Epidermal melanocyte (primary cell): ENCODE results near the gene SLC24A4.

Experiments
- DNase-seq: peaks from one replicate; pipeline ENCODE4 v3.0.0; 2011; ENCODE audit warnings: low spot score; ENCODE audit not compliant: insufficient read length

SLC24A4 gene

GRCh38 chr14:92316937-92317336 lies 6.0 kb upstream of the SLC24A4 start:
- DNase-seq, result no peak

GRCh38 chr14:92317511-92317910 lies 5.5 kb upstream of the SLC24A4 start:
- no peak for DNase-seq

- DNase-seq, result no peak
Observed at GRCh38 chr14:92321701-92322100, 1.3 kb upstream of the SLC24A4 start.

- DNase-seq, result no peak
Observed at GRCh38 chr14:92322516-92322915, 449 bp upstream of the SLC24A4 start.

GRCh38 chr14:92323916-92324818 lies 1.2 kb downstream of the SLC24A4 start:
- no peak for DNase-seq

GRCh38 chr14:92325835-92326234 lies 2.9 kb downstream of the SLC24A4 start:
- DNase-seq, result no peak

GRCh38 chr14:92328664-92329255 lies 5.8 kb downstream of the SLC24A4 start:
- no peak for DNase-seq

- DNase-seq, result no peak
Observed at GRCh38 chr14:92334050-92334449, 11.1 kb downstream of the SLC24A4 start.

GRCh38 chr14:92336363-92336762 lies 13.4 kb downstream of the SLC24A4 start:
- no peak for DNase-seq

GRCh38 chr14:92339426-92339825 lies 16.5 kb downstream of the SLC24A4 start:
- DNase-seq, result no peak

GRCh38 chr14:92340071-92340470 lies 17.1 kb downstream of the SLC24A4 start:
- no peak for DNase-seq

- DNase-seq, result no peak
Observed at GRCh38 chr14:92340931-92341330, 18.0 kb downstream of the SLC24A4 start.

- no peak for DNase-seq
Observed at GRCh38 chr14:92341791-92342190, 18.8 kb downstream of the SLC24A4 start.

- DNase-seq, result no peak
Observed at GRCh38 chr14:92348154-92348553, 25.2 kb downstream of the SLC24A4 start.

GRCh38 chr14:92351750-92352149 lies 28.8 kb downstream of the SLC24A4 start:
- DNase-seq, result no peak

GRCh38 chr14:92352158-92352985 lies 29.4 kb downstream of the SLC24A4 start:
- peak; percentile 45 for DNase-seq

- no peak for DNase-seq
Observed at GRCh38 chr14:92353447-92353846, 30.5 kb downstream of the SLC24A4 start.

GRCh38 chr14:92356677-92357076 lies 33.7 kb downstream of the SLC24A4 start:
- no peak for DNase-seq

GRCh38 chr14:92360651-92361370 lies 37.8 kb downstream of the SLC24A4 start:
- DNase-seq, result no peak

- no peak for DNase-seq
Observed at GRCh38 chr14:92362781-92363235, 39.8 kb downstream of the SLC24A4 start.

GRCh38 chr14:92366237-92366636 lies 43.3 kb downstream of the SLC24A4 start:
- no peak for DNase-seq
